HepG2 (cell line): ENCODE data around the gene TMEM63C. TPM values are rescaled to one million over a fixed set of nuclear protein-coding genes. Genes with fewer than 3 reads are reported as not detected.

Experiments
- BRCA1 ChIP-seq: sonication (generic); formaldehyde crosslinking; IDR thresholded peaks from 2 replicates; pipeline ENCODE4 v1.4.0; 2020; ENCODE audit warnings: missing genetic modification reagents
- HMGA1 ChIP-seq: sonication (generic); formaldehyde crosslinking; conservative IDR thresholded peaks from 2 replicates; pipeline ENCODE4 v1.4.0; 2020; ENCODE audit warnings: missing genetic modification reagents
- IKZF1 ChIP-seq: fragments of 450-650 bp; IDR thresholded peaks from 2 replicates; pipeline ENCODE4 v1.7.1; 2016
- RBM22 ChIP-seq: fragments of 200-400 bp; formaldehyde crosslinking; optimal IDR thresholded peaks from 2 replicates; pipeline ENCODE3; 2017; ENCODE audit warnings: mild to moderate bottlenecking, low read length, moderate library complexity
- RFX1 ChIP-seq: fragments of 450-650 bp; IDR thresholded peaks from 2 replicates; pipeline ENCODE4 v1.6.1; 2017
- ZBTB20 ChIP-seq: sonication (generic); formaldehyde crosslinking; IDR thresholded peaks from 2 replicates; pipeline ENCODE4 v1.8.1; 2023; ENCODE audit warnings: missing genetic modification reagents, low read depth, mild to moderate bottlenecking, borderline replicate concordance
- ZFP90 ChIP-seq: sonication (generic); formaldehyde crosslinking; IDR thresholded peaks from 2 replicates; pipeline ENCODE4 v1.8.0; 2022; ENCODE audit warnings: missing genetic modification reagents, mild to moderate bottlenecking, inconsistent platforms, borderline replicate concordance
- ZNF101 ChIP-seq: sonication (generic); formaldehyde crosslinking; IDR thresholded peaks from 2 replicates; pipeline ENCODE4 v1.4.0; 2020; ENCODE audit warnings: mild to moderate bottlenecking, low read depth, missing genetic modification reagents, borderline replicate concordance
- ZNF256 ChIP-seq: sonication (generic); formaldehyde crosslinking; conservative IDR thresholded peaks from 2 replicates; pipeline ENCODE4 v1.4.0; 2020; ENCODE audit warnings: missing genetic modification reagents
- ZNF720 ChIP-seq: sonication (generic); formaldehyde crosslinking; IDR thresholded peaks from 2 replicates; pipeline ENCODE4 v1.4.0; 2020; ENCODE audit warnings: missing genetic modification reagents
- polyA plus RNA-seq, 8 experiments: library from polyadenylated mRNA; depleted of rRNA in 3 of 8; stranded (reverse) in 7 of 8; unstranded in 1 of 8; fragments of >200 nt; fragmentation: Illumina TruSeq in 4 of 8; extraction: Trizol in 4 of 8; gene quantifications; 2 replicates each; pipeline versions ENCODE4 v1.2.1 to v1.2.3, GENCODE V29; 2011 to 2016; ENCODE audit warnings: low read depth in 4 of 8, missing spikeins in 1 of 8, mixed read lengths in 1 of 8; ENCODE audit not compliant: insufficient read depth in 1 of 8
- total RNA-seq, 5 experiments: library from RNA; depleted of rRNA; stranded (reverse); fragments of >200 nt; fragmentation: Illumina TruSeq; extraction: Trizol; gene quantifications; 2 replicates each; pipeline ENCODE4 v1.2.3, GENCODE V29; 2016; ENCODE audit warnings: low read depth in 1 of 5
- TF ChIP-seq, protein P1 (sequence below): sonication (generic); formaldehyde crosslinking; IDR thresholded peaks from one replicate; pipeline ENCODE4 v1.5.1; 2020; ENCODE audit warnings: mild to moderate bottlenecking, missing genetic modification reagents; ENCODE audit errors: not compliant biosample characterization
- TF ChIP-seq, protein P2 (sequence below): sonication (generic); formaldehyde crosslinking; IDR thresholded peaks from 2 replicates; pipeline ENCODE4 v1.5.0; 2020; ENCODE audit warnings: missing genetic modification reagents, mild to moderate bottlenecking, borderline replicate concordance
- TF ChIP-seq, protein P3 (sequence below): sonication (generic); formaldehyde crosslinking; IDR thresholded peaks from 2 replicates; pipeline ENCODE4 v1.8.1; 2022; ENCODE audit warnings: mild to moderate bottlenecking, missing genetic modification reagents
- TF ChIP-seq, protein P4 (sequence below): IDR thresholded peaks from 2 replicates; pipeline ENCODE4 v1.6.1; 2016; ENCODE audit warnings: missing biosample characterization, missing genetic modification reagents, low read depth
- TF ChIP-seq, protein P5 (sequence below): sonication (generic); formaldehyde crosslinking; IDR thresholded peaks from 2 replicates; pipeline ENCODE4 v1.4.0; 2020; ENCODE audit warnings: mild to moderate bottlenecking, missing genetic modification reagents

Gene TMEM63C
- total and polyA plus RNA-seq, 2 of the 13 experiments (the other 11 are each of a cell fraction or from before 2014, with no cell fraction given): 0.17 to 0.27 TPM

DNA sequence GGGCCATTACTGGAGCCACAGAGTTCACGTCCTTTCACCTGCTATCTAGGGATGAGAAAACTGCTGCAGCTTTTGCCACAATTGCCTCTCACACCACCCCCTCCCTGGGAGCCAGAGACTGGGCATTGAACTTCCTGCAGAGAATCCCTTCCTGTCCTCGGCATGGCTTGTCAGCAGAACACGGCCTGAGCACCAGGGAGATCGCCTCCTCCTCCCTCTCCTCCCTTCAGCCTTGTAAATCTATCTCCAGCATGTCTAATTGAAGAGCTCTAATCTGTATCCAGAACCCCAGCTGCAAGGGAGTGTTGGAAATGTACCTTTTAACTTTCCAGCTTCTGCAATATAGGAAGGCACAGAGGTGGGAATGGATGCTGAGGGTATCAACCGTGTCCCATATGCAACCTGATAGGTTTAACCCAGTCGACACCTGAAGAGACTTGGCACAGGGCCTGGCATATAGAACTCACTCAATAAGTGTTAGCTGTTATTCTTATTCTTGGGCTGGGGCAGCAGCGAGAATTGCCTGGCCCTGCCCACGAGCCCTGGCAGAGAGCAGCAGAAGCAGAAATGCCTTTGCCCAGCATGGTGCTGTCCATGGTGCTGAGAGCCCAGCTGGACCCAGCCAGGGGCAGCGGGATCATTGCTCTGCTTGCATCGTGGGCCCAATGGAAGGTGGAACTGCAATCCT lies 26.8 kb downstream of the TMEM63C start (continued):
- TF ChIP-seq, protein P1, sequence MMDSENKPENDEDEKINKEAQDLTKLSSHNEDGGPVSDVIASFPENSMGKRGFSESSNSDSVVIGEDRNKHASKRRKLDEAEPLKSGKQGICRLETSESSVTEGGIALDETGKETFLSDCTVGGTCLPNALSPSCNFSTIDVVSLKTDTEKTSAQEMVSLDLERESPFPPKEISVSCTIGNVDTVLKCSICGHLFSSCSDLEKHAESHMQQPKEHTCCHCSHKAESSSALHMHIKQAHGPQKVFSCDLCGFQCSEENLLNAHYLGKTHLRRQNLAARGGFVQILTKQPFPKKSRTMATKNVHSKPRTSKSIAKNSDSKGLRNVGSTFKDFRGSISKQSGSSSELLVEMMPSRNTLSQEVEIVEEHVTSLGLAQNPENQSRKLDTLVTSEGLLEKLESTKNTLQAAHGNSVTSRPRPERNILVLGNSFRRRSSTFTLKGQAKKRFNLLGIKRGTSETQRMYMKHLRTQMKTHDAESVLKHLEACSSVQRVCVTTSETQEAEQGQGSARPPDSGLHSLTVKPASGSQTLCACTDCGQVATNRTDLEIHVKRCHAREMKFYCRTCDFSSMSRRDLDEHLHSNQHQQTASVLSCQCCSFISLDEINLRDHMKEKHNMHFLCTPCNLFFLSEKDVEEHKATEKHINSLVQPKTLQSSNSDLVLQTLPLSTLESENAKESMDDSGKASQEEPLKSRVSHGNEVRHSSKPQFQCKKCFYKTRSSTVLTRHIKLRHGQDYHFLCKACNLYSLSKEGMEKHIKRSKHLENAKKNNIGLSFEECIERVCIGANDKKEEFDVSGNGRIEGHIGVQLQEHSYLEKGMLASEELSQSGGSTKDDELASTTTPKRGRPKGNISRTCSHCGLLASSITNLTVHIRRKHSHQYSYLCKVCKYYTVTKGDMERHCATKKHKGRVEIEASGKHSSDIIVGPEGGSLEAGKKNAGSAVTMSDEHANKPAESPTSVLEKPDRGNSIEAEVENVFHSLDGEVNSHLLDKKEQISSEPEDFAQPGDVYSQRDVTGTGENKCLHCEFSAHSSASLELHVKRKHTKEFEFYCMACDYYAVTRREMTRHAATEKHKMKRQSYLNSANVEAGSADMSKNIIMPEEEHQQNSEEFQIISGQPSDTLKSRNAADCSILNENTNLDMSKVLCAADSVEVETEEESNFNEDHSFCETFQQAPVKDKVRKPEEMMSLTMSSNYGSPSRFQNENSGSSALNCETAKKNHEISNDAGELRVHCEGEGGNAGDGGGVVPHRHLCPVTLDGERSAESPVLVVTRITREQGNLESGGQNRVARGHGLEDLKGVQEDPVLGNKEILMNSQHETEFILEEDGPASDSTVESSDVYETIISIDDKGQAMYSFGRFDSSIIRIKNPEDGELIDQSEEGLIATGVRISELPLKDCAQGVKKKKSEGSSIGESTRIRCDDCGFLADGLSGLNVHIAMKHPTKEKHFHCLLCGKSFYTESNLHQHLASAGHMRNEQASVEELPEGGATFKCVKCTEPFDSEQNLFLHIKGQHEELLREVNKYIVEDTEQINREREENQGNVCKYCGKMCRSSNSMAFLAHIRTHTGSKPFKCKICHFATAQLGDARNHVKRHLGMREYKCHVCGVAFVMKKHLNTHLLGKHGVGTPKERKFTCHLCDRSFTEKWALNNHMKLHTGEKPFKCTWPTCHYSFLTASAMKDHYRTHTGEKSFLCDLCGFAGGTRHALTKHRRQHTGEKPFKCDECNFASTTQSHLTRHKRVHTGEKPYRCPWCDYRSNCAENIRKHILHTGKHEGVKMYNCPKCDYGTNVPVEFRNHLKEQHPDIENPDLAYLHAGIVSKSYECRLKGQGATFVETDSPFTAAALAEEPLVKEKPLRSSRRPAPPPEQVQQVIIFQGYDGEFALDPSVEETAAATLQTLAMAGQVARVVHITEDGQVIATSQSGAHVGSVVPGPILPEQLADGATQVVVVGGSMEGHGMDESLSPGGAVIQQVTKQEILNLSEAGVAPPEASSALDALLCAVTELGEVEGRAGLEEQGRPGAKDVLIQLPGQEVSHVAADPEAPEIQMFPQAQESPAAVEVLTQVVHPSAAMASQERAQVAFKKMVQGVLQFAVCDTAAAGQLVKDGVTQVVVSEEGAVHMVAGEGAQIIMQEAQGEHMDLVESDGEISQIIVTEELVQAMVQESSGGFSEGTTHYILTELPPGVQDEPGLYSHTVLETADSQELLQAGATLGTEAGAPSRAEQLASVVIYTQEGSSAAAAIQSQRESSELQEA (CRISPR knock-in tag): no peak
- peak; percentile 94 for TF ChIP-seq BRCA1 (CRISPR knock-in tag)
- TF ChIP-seq ZNF720 (CRISPR knock-in tag): no peak
- no peak for TF ChIP-seq RBM22
- TF ChIP-seq, protein P2, sequence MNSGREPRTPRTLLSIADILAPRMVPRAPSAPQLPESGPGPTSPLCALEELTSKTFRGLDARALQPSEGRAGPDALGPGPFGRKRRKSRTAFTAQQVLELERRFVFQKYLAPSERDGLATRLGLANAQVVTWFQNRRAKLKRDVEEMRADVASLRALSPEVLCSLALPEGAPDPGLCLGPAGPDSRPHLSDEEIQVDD: peak; percentile 50; the same call in 1 of the 2 replicates
- no peak for TF ChIP-seq HMGA1
- TF ChIP-seq, protein P3, sequence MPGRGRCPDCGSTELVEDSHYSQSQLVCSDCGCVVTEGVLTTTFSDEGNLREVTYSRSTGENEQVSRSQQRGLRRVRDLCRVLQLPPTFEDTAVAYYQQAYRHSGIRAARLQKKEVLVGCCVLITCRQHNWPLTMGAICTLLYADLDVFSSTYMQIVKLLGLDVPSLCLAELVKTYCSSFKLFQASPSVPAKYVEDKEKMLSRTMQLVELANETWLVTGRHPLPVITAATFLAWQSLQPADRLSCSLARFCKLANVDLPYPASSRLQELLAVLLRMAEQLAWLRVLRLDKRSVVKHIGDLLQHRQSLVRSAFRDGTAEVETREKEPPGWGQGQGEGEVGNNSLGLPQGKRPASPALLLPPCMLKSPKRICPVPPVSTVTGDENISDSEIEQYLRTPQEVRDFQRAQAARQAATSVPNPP (CRISPR knock-in tag): no peak
- peak; percentile 62; the same call in 1 of the 2 replicates for TF ChIP-seq ZBTB20
- no peak for TF ChIP-seq ZNF101 (CRISPR knock-in tag)
- TF ChIP-seq, protein P4, sequence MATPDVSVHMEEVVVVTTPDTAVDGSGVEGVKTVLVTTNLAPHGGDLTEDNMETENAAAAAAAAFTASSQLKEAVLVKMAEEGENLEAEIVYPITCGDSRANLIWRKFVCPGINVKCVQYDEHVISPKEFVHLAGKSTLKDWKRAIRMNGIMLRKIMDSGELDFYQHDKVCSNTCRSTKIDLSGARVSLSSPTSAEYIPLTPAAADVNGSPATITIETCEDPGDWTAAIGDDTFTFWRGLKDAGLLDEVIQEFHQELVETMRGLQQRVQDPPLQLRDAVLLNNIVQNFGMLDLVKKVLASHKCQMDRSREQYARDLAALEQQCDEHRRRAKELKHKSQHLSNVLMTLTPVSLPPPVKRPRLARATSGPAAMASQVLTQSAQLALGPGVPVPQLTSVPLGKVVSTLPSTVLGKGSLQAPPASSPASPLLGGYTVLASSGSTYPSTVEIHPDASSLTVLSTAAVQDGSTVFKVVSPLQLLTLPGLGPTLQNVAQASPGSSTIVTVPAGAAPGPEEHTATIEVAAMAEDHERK (CRISPR knock-in tag): no peak
- TF ChIP-seq RFX1: no peak
- TF ChIP-seq, protein P5, sequence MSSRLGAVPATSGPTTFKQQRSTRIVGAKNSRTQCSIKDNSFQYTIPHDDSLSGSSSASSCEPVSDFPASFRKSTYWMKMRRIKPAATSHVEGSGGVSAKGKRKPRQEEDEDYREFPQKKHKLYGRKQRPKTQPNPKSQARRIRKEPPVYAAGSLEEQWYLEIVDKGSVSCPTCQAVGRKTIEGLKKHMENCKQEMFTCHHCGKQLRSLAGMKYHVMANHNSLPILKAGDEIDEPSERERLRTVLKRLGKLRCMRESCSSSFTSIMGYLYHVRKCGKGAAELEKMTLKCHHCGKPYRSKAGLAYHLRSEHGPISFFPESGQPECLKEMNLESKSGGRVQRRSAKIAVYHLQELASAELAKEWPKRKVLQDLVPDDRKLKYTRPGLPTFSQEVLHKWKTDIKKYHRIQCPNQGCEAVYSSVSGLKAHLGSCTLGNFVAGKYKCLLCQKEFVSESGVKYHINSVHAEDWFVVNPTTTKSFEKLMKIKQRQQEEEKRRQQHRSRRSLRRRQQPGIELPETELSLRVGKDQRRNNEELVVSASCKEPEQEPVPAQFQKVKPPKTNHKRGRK (CRISPR knock-in tag): no peak
- TF ChIP-seq IKZF1: no peak
- TF ChIP-seq ZFP90 (CRISPR knock-in tag): no peak
- TF ChIP-seq ZNF256 (CRISPR knock-in tag): peak; percentile 90
